GM12878 (cell line): ENCODE results near the gene SORT1. TPM values are rescaled to one million over a fixed set of nuclear protein-coding genes. Genes with fewer than 3 reads are reported as not detected.
"Not testable (repeated sequence)": the region's sequence is repeated elsewhere in the genome, so short reads cannot be mapped to it uniquely, and the experiment has no call there.

Experiments
- ATAC-seq: fragments of 200-7000 bp; cut with Tn5 transposase; 3 replicates; pipeline ENCODE4 v1.9.1; 2020; ENCODE audit warnings: mild to moderate bottlenecking, moderate library complexity
- BruUV-seq: library from RNA; stranded (reverse); fragments of 400-500 nt; replicated peaks from 2 replicates; lab custom pipeline; 2021; lab: Mats Ljungman, UMichigan
- CTCF ChIA-PET: fragments of 300-600 bp; sonication (Branson Sonifier 250); formaldehyde crosslinking; extraction: SDS; loops from one replicate; lab custom pipeline; 2021; ENCODE audit warnings: inconsistent platforms; lab: Yijun Ruan, JAX
- POLR2A ChIA-PET: fragments of 350-600 bp; formaldehyde crosslinking; extraction: SDS; loops from one replicate; lab custom pipeline; 2021; ENCODE audit warnings: inconsistent platforms; lab: Charles Lee
- RAD21 ChIA-PET: fragments of 300-600 bp; sonication (Branson Sonifier 250); formaldehyde crosslinking; loops from one replicate; lab custom pipeline; 2023; ENCODE audit warnings: antibody characterized with exemption; ENCODE audit not compliant: unreplicated experiment; lab: Charles Lee
- SMC1A ChIA-PET: fragments of 300-600 bp; sonication (Branson Sonifier 250); formaldehyde crosslinking; loops from one replicate; lab custom pipeline; 2023; ENCODE audit not compliant: unreplicated experiment, uncharacterized antibody; lab: Charles Lee
- DNase-seq: peaks from one replicate; pipeline ENCODE4 v3.0.0-alpha.2; 2011; ENCODE audit warnings: low read depth, low spot score
- FAIRE-seq: peaks from 3 replicates; lab custom pipeline; 2011; peaks lifted over from hg19 to GRCh38; lab: Jason Lieb, UNC
- H2AFZ ChIP-seq: 2 replicates; pipeline ENCODE4 v1.6.0; 2011; ENCODE audit warnings: low read depth, low read length, control low read depth; ENCODE audit not compliant: control insufficient read depth
- H3K27ac ChIP-seq: 2 replicates; pipeline ENCODE4 v1.5.1; 2011; ENCODE audit warnings: control low read depth; ENCODE audit not compliant: control insufficient read depth, insufficient read depth
- H3K27me3 ChIP-seq, 2 experiments: replicated peaks in 1 of 2; 2 replicates each; pipeline versions ENCODE4 v1.6.0 to v1.6.1; 2011; ENCODE audit warnings: low read length in 1 of 2; ENCODE audit not compliant: control insufficient read depth in 2 of 2, insufficient read depth in 2 of 2
- H3K36me3 ChIP-seq, 2 experiments: 2 replicates each; pipeline ENCODE4 v1.5.1; 2011; ENCODE audit warnings: low read length in 1 of 2; ENCODE audit not compliant: control insufficient read depth in 2 of 2, insufficient read depth in 2 of 2
- H3K4me1 ChIP-seq: 2 replicates; pipeline ENCODE4 v1.6.1; 2011; ENCODE audit warnings: mild to moderate bottlenecking, low read length, moderate library complexity, mixed read lengths; ENCODE audit not compliant: control insufficient read depth, insufficient read depth
- H3K4me2 ChIP-seq: 2 replicates; pipeline ENCODE4 v1.6.0; 2011; ENCODE audit warnings: control low read depth; ENCODE audit not compliant: control insufficient read depth, insufficient read depth
- H3K4me3 ChIP-seq: fragments of 200-600 bp; sonication (generic); 2 replicates; pipeline ENCODE4 v1.5.1; 2016
- H3K79me2 ChIP-seq: 2 replicates; pipeline ENCODE4 v1.6.0; 2011; ENCODE audit warnings: low read length; ENCODE audit not compliant: control insufficient read depth, insufficient read depth
- H3K9ac ChIP-seq: 2 replicates; pipeline ENCODE4 v1.8.0; 2011; ENCODE audit warnings: low read length, control low read depth, mixed read lengths; ENCODE audit not compliant: control insufficient read depth, insufficient read depth
- H3K9me3 ChIP-seq: replicated peaks from 3 replicates; pipeline ENCODE4 v1.5.1; 2011; ENCODE audit warnings: mild to moderate bottlenecking, low read length; ENCODE audit not compliant: control insufficient read depth, insufficient read depth
- H4K20me1 ChIP-seq: 2 replicates; pipeline ENCODE4 v1.6.0; 2011; ENCODE audit not compliant: control insufficient read depth, insufficient read depth
- MEF2A ChIP-seq: IDR thresholded peaks from 2 replicates; pipeline ENCODE4 v1.6.1; 2011; ENCODE audit warnings: low read depth, mild to moderate bottlenecking, low read length, moderate library complexity; ENCODE audit not compliant: insufficient read depth
- MTA2 ChIP-seq: fragments of 450-650 bp; IDR thresholded peaks from 2 replicates; pipeline ENCODE4 v1.6.1; 2016; ENCODE audit warnings: low read depth, mild to moderate bottlenecking, moderate library complexity
- RFX5 ChIP-seq: IDR thresholded peaks from 2 replicates; pipeline ENCODE4 v1.6.1; 2011; ENCODE audit warnings: low read depth, low read length, improper control_type of control experiment
- WGBS: methylation state at CpG from one replicate; pipeline ENCODE4 v1.1.6; 2016; ENCODE audit warnings: low lambda C conversion rate; ENCODE audit not compliant: insufficient replicate concordance, insufficient coverage; ENCODE audit errors: missing lambda C conversion rate; 5-methylcytosine and 5-hydroxymethylcytosine counted together
- in situ Hi-C: fragments of 300-500 bp; cut with MboI; formaldehyde crosslinking; loops from 9 replicates; pipeline ENCODE4 v1.14.3; 2018; ENCODE audit warnings: mixed read lengths
- intact Hi-C: fragments of 100-400 bp; cut with micrococcal nuclease; formaldehyde crosslinking; loops from one replicate; pipeline ENCODE4 v1.14.2; 2022; ENCODE audit not compliant: unreplicated experiment
- polyA plus RNA-seq, 11 experiments: library from polyadenylated mRNA; depleted of rRNA in 4 of 11; unstranded in 6 of 11; stranded (reverse) in 5 of 11; fragments of >200 nt; fragmentation: Nextera tagmentation in 4 of 11; fragmentation: Illumina TruSeq in 1 of 11; extraction: Ambion mirVana in 4 of 11; extraction: Trizol in 1 of 11; gene quantifications; 1 replicate in 1 of 11; 2 replicates in 10 of 11; pipeline versions ENCODE4 v1.2.1 to v1.2.3, GENCODE V29; 2011 to 2016; ENCODE audit warnings: inconsistent platforms in 2 of 11, missing spikeins in 2 of 11, low read depth in 1 of 11
- total RNA-seq, 4 experiments: library from RNA; depleted of rRNA in 3 of 4; stranded (reverse); fragments of >200 nt in 3 of 4; fragmentation: Illumina TruSeq in 1 of 4; extraction: Trizol in 1 of 4; gene quantifications; 2 replicates each; pipeline versions ENCODE4 v1.2.1 to v1.2.3, GENCODE V29; 2013 to 2021

SORT1 gene
- total and polyA plus RNA-seq, 10 of the 15 experiments (the other 5 are each of a cell fraction or from before 2014, with no cell fraction given), result 0.06 to 1.9 (median 0.33) TPM; not detected in 1

- BruUV-seq, result no TSS peak
- CTCF ChIA-PET, result interaction anchor here (0.8 to 1.6 kb wide), 5 partner anchors 10 to 92 kb away, joined by 3 to 7 read pairs (median 5); no protein-coding TSS in a partner anchor
- Histone ChIP-seq H3K27me3 (no peaks in the 10 kb centered on the region; a peak in 3 of 4 replicates), H3K79me2 (no peaks in the 10 kb centered on the region), H3K27ac (no peak overlapping the region), H3K9me3 (no peaks in the 10 kb centered on the region), H3K9ac (no peak overlapping the region), H3K4me2 (no peak overlapping the region), H2AFZ (no peak overlapping the region; the same call in 1 of the 2 replicates), H3K4me1 (no peaks in the 10 kb centered on the region), H3K4me3 (no peak overlapping the region), H4K20me1 (no peaks in the 10 kb centered on the region), H3K36me3 (no peaks in the 10 kb centered on the region)
- no peak for FAIRE-seq
- TF ChIP-seq MEF2A, result 0 out of 2 replicates have a peak, but pooled peaks have one; percentile 21
- no peak for TF ChIP-seq MTA2
- in situ Hi-C loops (no loop called here), intact Hi-C loops (no loop called here)
- POLR2A ChIA-PET, result interaction anchor here (1.3 kb wide), 2 partner anchors 9 to 13 kb away, joined by 3 to 4 read pairs; no protein-coding TSS in a partner anchor
- WGBS, result 15% methylated on average over 14 of the region's 14 CpGs
- ATAC-seq, result peak; percentile 82
- no peak for DNase-seq
- RAD21 ChIA-PET, result interaction anchor here (1.6 kb wide), 1 partner anchor 173 kb away, joined by 3 read pairs; no protein-coding TSS in a partner anchor
- SMC1A ChIA-PET, result interaction anchor here (1.2 to 2.3 kb wide), 4 partner anchors 11 to 91 kb away, joined by 3 to 9 read pairs (median 4); partner anchors contain the start of gene SORT1
Observed at GRCh38 chr1:109307274-109308021, 90.3 kb downstream of the SORT1 start.

DNA sequence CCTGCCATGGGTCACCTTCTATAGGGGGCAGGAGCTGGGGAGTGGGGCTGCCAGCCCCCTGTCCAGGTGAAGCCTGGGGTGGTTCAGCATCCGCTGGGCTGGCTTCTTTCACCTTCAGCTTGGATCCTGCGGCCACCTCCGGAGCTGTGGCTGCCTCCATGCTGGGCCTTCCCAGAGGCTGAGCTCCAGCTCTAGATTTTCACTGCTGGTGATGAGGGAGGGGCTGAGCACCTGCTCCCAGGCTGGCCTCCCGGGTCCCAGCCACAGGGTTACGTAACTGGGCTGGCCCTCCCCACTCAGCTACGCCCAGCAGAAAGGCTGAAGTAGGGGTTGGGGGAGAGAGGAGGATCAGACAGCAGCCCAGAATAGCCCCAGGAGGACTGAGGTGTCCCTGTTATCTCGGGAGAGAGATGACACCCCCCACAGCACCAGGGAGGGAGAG lies 90.9 kb downstream of the SORT1 start, which contains the start of gene MYBPHL:
Gene MYBPHL, minus strand, starts transcription at position 180 of the 442 bp plus-strand sequence. Its CDS starts 20 bp downstream, at position 160.
- H2AFZ ChIP-seq, result no peak within 1 kb of the TSS; the same call in 1 of the 2 replicates
- no peak for TF ChIP-seq RFX5
- in situ Hi-C loops, result no loop called here
- H3K27me3 ChIP-seq, result no peaks in the 10 kb centered on the region; a peak in 3 of 4 replicates
- DNase-seq (no peak), ATAC-seq (no peak), FAIRE-seq (no peak)
- WGBS, result 40% methylated on average over 7 of the region's 7 CpGs
- CTCF ChIA-PET, result interaction anchor here (1.5 to 1.6 kb wide), 2 partner anchors 11 to 93 kb away, joined by 5 to 7 read pairs; no protein-coding TSS in a partner anchor
- H3K9ac ChIP-seq, result no peak within 1 kb of the TSS
- H3K4me3 ChIP-seq, result no peak within 1 kb of the TSS
- H3K27ac ChIP-seq, result no peak within 1 kb of the TSS
- no peak within 1 kb of the TSS for H3K4me2 ChIP-seq
- POLR2A ChIA-PET, result interaction anchor here (0.5 to 1.3 kb wide), 3 partner anchors 10 to 204 kb away, joined by 3 to 4 read pairs (median 3); no protein-coding TSS in a partner anchor
- no peaks in the 10 kb centered on the region for H4K20me1 ChIP-seq
- RAD21 ChIA-PET, result interaction anchor here (1.6 kb wide), 1 partner anchor 172 kb away, joined by 3 read pairs; no protein-coding TSS in a partner anchor
- SMC1A ChIA-PET, result interaction anchor here (1.2 to 2.3 kb wide), 4 partner anchors 11 to 91 kb away, joined by 3 to 9 read pairs (median 4); partner anchors contain the start of gene SORT1
- intact Hi-C loops, result no loop called here
- no peaks in the 10 kb centered on the region for H3K4me1 ChIP-seq
- H3K36me3 ChIP-seq, result no peaks in the 10 kb centered on the region
- BruUV-seq, result no TSS peak
- H3K9me3 ChIP-seq, result no peaks in the 10 kb centered on the region
- H3K79me2 ChIP-seq, result no peaks in the 10 kb centered on the region

- H3K4me2 ChIP-seq, POLR2A ChIA-PET, FAIRE-seq, H3K27me3 ChIP-seq, H3K9me3 ChIP-seq, H2AFZ ChIP-seq, in situ Hi-C loops, H3K79me2 ChIP-seq, DNase-seq, ATAC-seq, BruUV-seq, intact Hi-C loops, H4K20me1 ChIP-seq, H3K4me1 ChIP-seq, H3K36me3 ChIP-seq, H3K27ac ChIP-seq, H3K9ac ChIP-seq, H3K4me3 ChIP-seq: not testable (repeated sequence)
- RAD21 ChIA-PET, result interaction anchor here (1.6 kb wide), 1 partner anchor 172 kb away, joined by 3 read pairs; no protein-coding TSS in a partner anchor
- CTCF ChIA-PET, result interaction anchor here (1.5 kb wide), 1 partner anchor 94 kb away, joined by 7 read pairs; no protein-coding TSS in a partner anchor
- SMC1A ChIA-PET, result interaction anchor here (2.3 kb wide), 1 partner anchor 10 kb away, joined by 9 read pairs; no protein-coding TSS in a partner anchor
- 24% methylated on average over 10 of the region's 10 CpGs for WGBS
Observed at GRCh38 chr1:109305991-109306390, 91.7 kb downstream of the SORT1 start.
